ENCODE data around the gene YIF1B.

Gene YIF1B

GRCh38 chr19:38331728-38332127 is 16.0 kb upstream of the YIF1B start:
- DNase-seq, result no peak

GRCh38 chr19:38329651-38330050 is 13.9 kb upstream of the YIF1B start:
- no peak for DNase-seq

GRCh38 chr19:38326591-38326990 is 10.8 kb upstream of the YIF1B start:
- no peak for DNase-seq

- no peak for DNase-seq
Measured at GRCh38 chr19:38324431-38324830, 8.7 kb upstream of the YIF1B start.

GRCh38 chr19:38323291-38323690 is 7.5 kb upstream of the YIF1B start:
- DNase-seq, result no peak

GRCh38 chr19:38321646-38322196 is 6.0 kb upstream of the YIF1B start:
- no peak for DNase-seq

- no peak for DNase-seq
Measured at GRCh38 chr19:38320969-38321339, 5.2 kb upstream of the YIF1B start.

GRCh38 chr19:38319421-38320258 is 3.9 kb upstream of the YIF1B start, which contains the start of gene KCNK6:
Gene KCNK6 (plus strand): TSS chr19:38319845. CDS start chr19:38319951, 106 bp downstream.
- DNase-seq, result no peak

- no peak for DNase-seq
Measured at GRCh38 chr19:38318660-38319059, 2.9 kb upstream of the YIF1B start.

- no peak for DNase-seq
Measured at GRCh38 chr19:38317104-38317612, 1.4 kb upstream of the YIF1B start.

- no peak for DNase-seq
Measured at GRCh38 chr19:38316477-38317067, 825 bp upstream of the YIF1B start.

- no peak for DNase-seq
Measured at GRCh38 chr19:38310986-38311385, 4.8 kb downstream of the YIF1B start.

- no peak for DNase-seq
Measured at GRCh38 chr19:38310279-38310670, 5.5 kb downstream of the YIF1B start.

- DNase-seq, result no peak
Measured at GRCh38 chr19:38309615-38310278, 6.0 kb downstream of the YIF1B start.

GRCh38 chr19:38308926-38309614 is 6.7 kb downstream of the YIF1B start:
- no peak for DNase-seq

- DNase-seq, result no peak
Measured at GRCh38 chr19:38308006-38308766, 7.6 kb downstream of the YIF1B start.

GRCh38 chr19:38307597-38307996 is 8.2 kb downstream of the YIF1B start:
- DNase-seq, result no peak

GRCh38 chr19:38307076-38307475 is 8.7 kb downstream of the YIF1B start:
- DNase-seq, result no peak

- no peak for DNase-seq
Measured at GRCh38 chr19:38306236-38306635, 9.5 kb downstream of the YIF1B start.

GRCh38 chr19:38304866-38305429 is 10.8 kb downstream of the YIF1B start:
- DNase-seq, result no peak

GRCh38 chr19:38304352-38304865 is 11.3 kb downstream of the YIF1B start:
- no peak for DNase-seq

Measured in NCI-H2107 (cell line).